Epithelial cell of esophagus (primary cell): ENCODE measurements around the gene ATRN.
"Not testable (repeated sequence)": the region's sequence is repeated elsewhere in the genome, so short reads cannot be mapped to it uniquely, and the experiment has no call there.

ENCODE experiments used
- DNase-seq: peaks from one replicate; pipeline ENCODE4 v3.0.0; 2010; ENCODE audit warnings: low read depth
- H3K4me3 ChIP-seq: 2 replicates; pipeline ENCODE4 v1.5.1; 2011; ENCODE audit warnings: mild to moderate bottlenecking, low read length, control low read depth
- CTCF ChIP-seq: IDR thresholded peaks from 2 replicates; pipeline ENCODE4 v1.5.1; 2011; ENCODE audit warnings: low read depth, mild to moderate bottlenecking, low read length, control low read depth, inconsistent platforms; ENCODE audit not compliant: insufficient read depth; ENCODE audit errors: missing control alignments

The ATRN gene

DNA sequence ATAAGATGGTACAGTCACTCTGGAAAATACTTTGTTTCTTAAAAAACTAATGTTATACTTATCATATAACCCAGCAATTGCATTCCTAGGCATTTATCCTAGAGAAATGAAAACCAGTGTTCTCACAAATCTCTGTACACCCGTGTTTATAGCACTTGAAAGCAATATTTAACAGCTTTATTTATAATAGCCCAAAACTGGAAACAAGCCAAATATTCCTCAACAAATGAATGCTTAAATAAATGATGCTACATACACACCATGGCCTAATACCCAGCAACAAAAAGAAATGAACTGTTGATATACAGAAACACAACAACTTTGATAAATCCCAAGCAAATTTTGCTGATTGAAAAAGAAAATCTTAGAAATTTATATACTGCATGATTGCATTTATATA is 141.1 kb downstream of the ATRN start:
- DNase-seq, result no peak
- no peak overlapping the region for H3K4me3 ChIP-seq
- TF ChIP-seq CTCF, result no peak

DNA sequence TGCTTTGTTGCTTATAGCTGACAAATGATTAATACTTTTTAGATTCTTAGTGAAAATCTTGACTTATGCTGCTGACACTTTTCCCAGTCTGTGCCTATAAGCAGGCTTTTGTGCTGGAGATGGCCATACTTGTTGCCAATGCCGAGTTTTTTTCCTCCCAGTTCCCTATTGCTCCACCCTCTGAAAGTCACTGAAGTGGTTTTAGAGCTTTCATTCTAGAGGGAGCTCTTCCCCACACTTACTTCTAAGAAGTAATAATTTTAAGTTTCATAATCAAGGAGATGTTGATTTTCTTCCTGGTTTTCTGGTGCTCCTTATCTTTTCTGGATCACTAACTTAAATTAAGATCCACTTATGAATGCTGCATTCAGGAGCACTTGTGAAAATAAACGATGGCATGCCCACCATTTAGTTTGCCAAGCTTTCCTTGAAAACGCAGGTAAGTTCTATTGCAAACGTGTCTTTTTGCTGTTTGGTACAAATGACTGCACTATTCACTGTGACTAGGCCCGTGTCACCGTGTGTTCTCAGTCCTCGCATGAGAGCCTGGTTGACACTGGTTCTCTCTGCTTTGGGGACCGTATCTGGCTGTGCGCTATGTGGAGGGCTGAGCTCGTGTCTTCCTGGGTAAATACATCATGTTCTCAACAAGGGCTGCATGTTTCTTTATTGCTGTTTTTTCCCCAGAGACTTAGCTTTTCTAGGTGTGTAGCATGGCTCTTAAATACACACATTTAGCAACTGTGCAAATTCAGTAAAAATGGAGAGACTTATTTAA is 142.2 kb downstream of the ATRN start:
- TF ChIP-seq CTCF, result peak; percentile 15
- DNase-seq, result peak; percentile 12
- no peak overlapping the region for H3K4me3 ChIP-seq

- H3K4me3 ChIP-seq, result no peak overlapping the region
- TF ChIP-seq CTCF, result no peak
- peak; percentile 16 for DNase-seq
Measured at GRCh38 chr20:3613821-3614440, 143.1 kb downstream of the ATRN start.

DNA sequence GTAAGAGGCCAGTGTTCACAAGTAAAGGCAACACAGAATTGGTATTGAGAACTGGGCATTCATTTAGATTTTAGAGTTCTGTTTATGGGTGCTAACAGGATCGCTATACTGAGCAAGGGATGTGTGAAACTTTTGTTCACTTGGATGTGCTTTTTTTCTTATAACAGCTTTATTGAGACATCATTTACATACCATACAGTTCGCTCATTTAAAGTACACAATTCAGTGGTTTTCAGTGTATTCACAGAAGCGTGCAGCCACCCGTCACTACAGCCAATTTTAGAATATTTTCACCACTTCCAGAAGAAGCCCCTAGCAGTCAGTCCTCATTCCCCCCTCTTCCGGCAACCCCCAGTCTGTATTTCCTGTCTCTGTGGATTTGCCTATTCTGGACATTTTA is 143.6 kb downstream of the ATRN start:
- DNase-seq, result no peak
- H3K4me3 ChIP-seq, result no peak overlapping the region
- no peak for TF ChIP-seq CTCF

GRCh38 chr20:3615171-3615840 is 144.5 kb downstream of the ATRN start:
- not testable (repeated sequence) for H3K4me3 ChIP-seq, DNase-seq

GRCh38 chr20:3616250-3616649 is 145.4 kb downstream of the ATRN start:
- DNase-seq, result no peak
- no peak overlapping the region for H3K4me3 ChIP-seq
- no peak for TF ChIP-seq CTCF

DNA sequence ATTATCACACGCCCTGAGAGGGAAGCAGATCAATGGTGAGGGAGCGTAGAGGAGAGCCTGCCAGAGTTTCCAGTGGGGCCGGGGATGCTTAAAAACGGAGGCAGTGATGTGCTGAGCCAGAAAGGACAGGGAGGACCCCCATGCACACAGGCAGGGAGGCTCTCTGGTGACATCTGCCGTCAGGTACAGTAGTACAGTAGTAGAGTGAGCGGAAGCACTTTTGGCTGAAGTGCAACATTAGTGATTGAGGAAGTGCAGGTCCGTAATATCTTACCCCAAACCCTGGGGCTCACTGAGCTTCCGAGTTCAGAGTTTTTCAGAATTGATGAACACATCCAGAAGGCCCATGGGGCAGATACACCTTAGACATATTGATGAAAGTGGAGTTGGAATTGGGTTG is 150.3 kb downstream of the ATRN start:
- H3K4me3 ChIP-seq, result no peak overlapping the region
- DNase-seq, result no peak
- no peak for TF ChIP-seq CTCF
